ENCODE results near the gene ADARB1.

The ADARB1 gene

DNA sequence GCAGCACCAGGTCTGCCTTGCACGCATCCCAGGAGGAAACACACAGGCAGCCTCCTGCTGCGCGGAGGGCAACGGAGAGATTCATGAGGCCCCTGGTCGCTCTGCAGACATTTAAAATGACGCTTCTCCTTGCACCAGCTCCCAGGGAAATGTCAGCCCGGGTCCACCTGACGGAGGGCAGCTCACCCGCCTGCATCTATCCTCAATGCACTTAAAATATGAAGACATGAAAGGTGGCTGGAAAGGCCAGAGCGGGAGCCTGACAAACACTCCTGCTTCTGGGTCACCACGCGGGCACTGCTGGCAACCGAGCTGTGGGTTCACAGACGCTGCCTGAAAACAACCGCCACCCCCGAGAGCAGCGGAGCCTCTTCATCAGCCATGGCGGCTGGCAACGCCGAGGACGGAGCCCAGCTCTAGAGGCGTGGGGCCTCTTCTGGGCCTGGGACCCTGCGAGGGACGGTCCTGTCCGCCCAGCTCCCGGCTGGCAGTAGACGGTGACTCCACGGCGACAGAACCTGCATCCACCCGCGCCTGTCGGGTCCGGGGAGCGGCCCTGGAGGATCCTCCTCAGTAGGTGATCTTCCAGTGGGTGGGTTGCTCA, 190.6 kb downstream of the ADARB1 start:
- DNase-seq (ENCODE audit: low read depth, low spot score): no peak

DNA sequence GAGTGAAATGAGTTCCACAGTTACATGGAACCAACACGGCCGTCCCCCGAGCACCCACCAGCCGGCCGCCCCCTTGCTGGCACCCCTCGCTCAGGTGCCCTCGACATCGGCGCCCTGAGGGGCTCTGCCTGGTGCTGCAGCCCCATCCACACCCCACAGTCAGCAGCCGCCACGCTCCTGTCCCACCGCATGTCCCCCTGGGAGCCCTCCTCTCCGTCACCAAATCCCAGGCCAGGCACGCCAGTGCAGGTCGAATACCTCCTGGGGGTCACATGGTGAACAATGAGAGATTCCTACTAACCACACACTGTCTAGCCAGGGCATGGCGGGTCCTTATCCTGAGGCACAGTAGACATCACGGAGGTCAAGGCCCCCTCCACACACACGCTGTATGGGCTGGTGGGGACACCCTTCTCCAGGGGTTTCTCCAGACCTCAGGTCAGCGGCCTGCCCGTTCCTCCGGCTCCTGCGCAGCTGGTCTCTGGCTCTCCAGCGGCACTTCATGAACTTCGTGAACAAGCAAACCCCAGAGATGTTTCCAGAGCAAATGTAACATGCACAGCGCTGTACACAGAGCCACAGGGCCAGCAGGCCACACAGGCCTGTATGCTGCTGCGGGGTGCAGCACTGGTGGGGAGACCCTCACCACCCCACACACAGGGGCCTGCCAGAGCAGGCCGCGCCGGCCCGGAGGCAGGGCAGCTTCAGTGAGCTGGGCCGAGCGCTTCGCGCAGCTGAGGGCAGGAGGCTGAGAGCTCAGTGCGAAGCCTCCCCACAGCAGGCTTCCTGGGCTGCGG, 191.5 kb downstream of the ADARB1 start:
- DNase-seq (ENCODE audit: low read depth, low spot score): no peak

DNA sequence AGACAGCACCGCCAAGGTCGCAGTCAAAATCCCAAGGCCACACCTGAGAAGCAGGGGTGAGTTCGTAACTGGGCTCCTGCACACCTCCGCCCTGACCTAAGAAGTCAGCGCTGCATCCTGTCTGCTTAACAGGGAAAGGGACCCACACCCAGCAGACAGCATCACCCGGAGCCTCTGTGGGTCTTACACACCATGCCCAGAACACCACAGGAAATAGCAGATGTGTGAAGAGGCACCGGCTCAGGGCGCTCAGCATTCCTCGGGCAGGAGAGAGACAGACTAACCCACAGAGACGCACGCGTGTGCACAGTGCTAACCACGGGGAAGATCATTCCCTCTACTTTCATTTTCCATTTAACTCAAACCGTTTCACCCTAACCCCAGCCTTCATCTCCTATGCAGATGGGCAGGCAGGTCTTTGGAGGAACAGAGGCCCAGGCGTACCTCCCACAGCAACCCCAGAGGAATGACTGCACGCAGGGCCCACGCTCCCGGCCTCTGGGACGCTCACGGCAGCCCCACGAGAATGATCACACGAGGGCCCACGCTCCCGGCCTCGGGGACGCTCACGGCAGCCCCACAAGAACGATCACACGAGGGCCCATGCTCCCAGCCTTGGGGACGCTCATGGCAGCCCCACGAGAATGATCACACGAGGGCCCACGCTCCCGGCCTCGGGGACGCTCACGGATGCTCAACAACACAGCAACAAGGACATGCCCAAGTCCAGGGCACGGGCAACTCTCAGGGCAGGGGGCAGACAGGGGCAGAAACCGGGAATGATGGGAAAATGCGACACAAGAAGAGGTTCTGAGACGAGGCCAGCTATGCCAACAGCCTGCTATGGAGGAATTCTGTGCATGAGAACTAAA, 192.4 kb downstream of the ADARB1 start:
- DNase-seq (ENCODE audit: low read depth, low spot score): no peak

DNA sequence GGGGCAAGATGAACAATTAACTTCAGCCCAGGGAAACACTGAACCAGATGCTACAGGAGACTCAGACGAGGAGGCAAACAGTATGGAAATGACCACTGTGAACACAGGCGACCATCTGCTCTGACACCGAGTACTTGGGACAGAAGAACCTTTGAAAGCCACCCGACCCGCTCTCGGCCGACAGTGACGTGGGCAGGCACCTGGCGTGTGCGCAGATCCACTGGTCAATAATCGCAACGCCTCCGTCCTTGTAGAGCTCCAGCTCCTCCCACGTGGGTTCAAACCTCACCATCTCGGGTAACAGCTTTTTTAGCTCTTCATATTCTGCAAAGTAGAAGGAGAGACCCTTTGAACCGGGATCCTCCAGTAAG, 193.0 kb downstream of the ADARB1 start:
- no peak for DNase-seq (ENCODE audit: low read depth, low spot score)

DNA sequence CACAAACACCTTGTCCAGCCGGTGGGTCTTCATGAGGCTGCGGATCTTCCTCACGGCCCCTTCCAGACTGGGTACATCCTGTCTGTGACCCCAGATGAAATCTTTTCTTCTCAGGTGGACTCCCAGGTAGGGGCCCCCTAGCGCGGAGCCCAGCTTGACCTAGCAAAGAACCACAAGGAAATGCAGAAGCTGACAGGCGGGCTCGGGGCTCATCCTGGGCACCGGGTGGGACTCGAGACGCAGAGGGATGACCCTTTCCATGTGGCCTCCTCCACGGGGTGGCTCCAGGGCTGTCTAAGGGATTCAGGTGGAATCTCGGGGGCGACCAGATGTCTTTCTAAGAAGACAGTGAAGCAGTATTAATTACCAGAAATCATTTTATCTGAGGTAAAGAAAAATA, 195.5 kb downstream of the ADARB1 start:
- no peak for DNase-seq (ENCODE audit: low read depth, low spot score)

DNA sequence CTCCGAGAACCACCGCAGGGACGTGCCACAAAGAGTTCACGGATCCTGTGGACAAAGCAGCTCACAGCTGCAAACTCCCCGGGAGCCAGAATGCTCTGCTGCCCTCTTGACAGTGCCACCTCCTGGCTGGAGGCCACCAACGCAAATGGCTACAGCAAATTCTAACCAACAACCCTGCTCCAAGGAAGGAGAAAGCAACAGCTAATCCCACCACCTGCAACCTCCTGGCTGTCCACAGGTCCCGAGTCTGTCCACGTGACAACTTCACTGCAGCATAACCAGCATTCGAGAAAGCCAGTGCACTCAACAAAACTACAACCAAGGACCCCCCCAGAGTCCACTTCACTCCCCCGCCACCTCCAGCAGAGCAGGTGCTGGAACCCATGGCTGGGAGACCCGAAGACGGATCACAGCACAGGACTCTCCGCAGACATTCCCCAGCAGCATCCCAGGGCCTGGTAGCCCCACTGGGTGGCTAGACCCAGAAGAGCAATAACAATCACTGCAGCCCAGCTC, 196.0 kb downstream of the ADARB1 start:
- DNase-seq (ENCODE audit: low read depth, low spot score): no peak
